OCI-LY3 (cell line): ENCODE results near the gene CDH23.

Experiments used
- H2AFZ ChIP-seq: fragments of 200-600, 300-600 bp; shearing (Covaris generic); 2 replicates; pipeline ENCODE4 v1.6.0; 2014; ENCODE audit warnings: antibody characterized with exemption, low read depth, low read length
- H3K27ac ChIP-seq: fragments of 200-600, 300-600 bp; sonication (generic); 2 replicates; pipeline ENCODE4 v1.5.1; 2014; ENCODE audit warnings: mild to moderate bottlenecking, low read length, moderate library complexity, mixed read lengths
- H3K27me3 ChIP-seq: fragments of 200-600, 300-600 bp; sonication (generic); 2 replicates; pipeline ENCODE4 v1.6.1; 2014; ENCODE audit warnings: low read depth, low read length, mixed read lengths
- H3K36me3 ChIP-seq: fragments of 200-600, 300-600 bp; sonication (generic); replicated peaks from 2 replicates; pipeline ENCODE3; 2014; ENCODE audit warnings: low read depth, low read length, mixed read lengths
- H3K4me1 ChIP-seq: fragments of 300-600, 200-600 bp; sonication (generic); 2 replicates; pipeline ENCODE4 v1.6.1; 2014; ENCODE audit warnings: low read length, mixed read lengths
- H3K4me2 ChIP-seq: fragments of 200-600, 300-600 bp; sonication (generic); 2 replicates; pipeline ENCODE4 v1.6.1; 2014; ENCODE audit warnings: low read length, mixed read lengths
- H3K4me3 ChIP-seq: fragments of 300-600, 200-600 bp; sonication (generic); 2 replicates; pipeline ENCODE4 v1.5.1; 2014; ENCODE audit warnings: antibody characterized with exemption, mild to moderate bottlenecking, low read length, moderate library complexity
- H3K79me2 ChIP-seq: fragments of 300-600, 200-600 bp; shearing (Covaris generic); 2 replicates; pipeline ENCODE4 v1.6.1; 2014; ENCODE audit warnings: mild to moderate bottlenecking, low read length, mixed read lengths
- H3K9ac ChIP-seq: fragments of 300-600, 200-600 bp; shearing (Covaris generic); 2 replicates; pipeline ENCODE4 v1.6.0; 2014; ENCODE audit warnings: mild to moderate bottlenecking, low read length, moderate library complexity
- H3K9me3 ChIP-seq: fragments of 200-600, 300-600 bp; shearing (Covaris generic); 2 replicates; pipeline ENCODE4 v1.6.1; 2014; ENCODE audit warnings: low read length, mixed read lengths; ENCODE audit not compliant: insufficient read depth
- H4K20me1 ChIP-seq: fragments of 200-600, 300-600 bp; sonication (generic); 2 replicates; pipeline ENCODE4 v1.6.1; 2016; ENCODE audit warnings: low read length, mixed read lengths; ENCODE audit not compliant: insufficient read depth
- CTCF ChIP-seq: fragments of 200-600, 300-600 bp; sonication (generic); IDR thresholded peaks from 2 replicates; pipeline ENCODE4 v1.5.1; 2014; ENCODE audit warnings: antibody characterized with exemption, low read length, low read depth
- EZH2phosphoT487 ChIP-seq: fragments of 200-600 bp; shearing (Covaris generic); IDR thresholded peaks from 2 replicates; pipeline ENCODE4 v1.6.1; 2018; ENCODE audit warnings: antibody characterized with exemption, mixed run types, low read depth

The CDH23 gene

DNA sequence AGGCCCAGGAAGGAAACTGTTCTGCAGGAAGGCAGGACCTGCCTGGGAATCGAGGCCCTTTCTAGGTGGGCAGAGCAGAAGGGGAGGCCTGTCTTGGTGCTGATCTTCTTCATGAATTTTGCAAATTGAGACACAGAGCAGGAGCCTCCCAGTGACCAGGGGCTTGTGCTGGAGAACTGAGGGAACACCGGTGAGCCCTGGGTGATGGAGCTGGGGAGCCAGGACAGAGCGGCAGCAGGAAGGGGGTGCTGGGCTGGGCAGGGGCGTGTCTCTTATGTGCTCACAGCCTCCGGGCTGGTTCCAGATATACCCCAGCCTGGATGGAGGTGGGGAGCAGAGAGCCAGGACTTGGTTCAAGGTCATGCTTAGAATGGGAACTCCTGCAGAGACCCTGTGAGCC is 182.9 kb downstream of the CDH23 start:
- Histone ChIP-seq H3K4me2 (no peak overlapping the region), H2AFZ (no peak overlapping the region), H3K27me3 (no peaks in the 10 kb centered on the region), H3K79me2 (no peaks in the 10 kb centered on the region), H3K36me3 (no peaks in the 10 kb centered on the region), H3K9me3 (no peaks in the 10 kb centered on the region), H3K4me1 (no peaks in the 10 kb centered on the region), H3K27ac (no peak overlapping the region), H3K4me3 (no peak overlapping the region), H4K20me1 (no peaks in the 10 kb centered on the region), H3K9ac (no peak overlapping the region)
- TF ChIP-seq EZH2phosphoT487 (no peak), CTCF (no peak)

- Histone ChIP-seq H3K36me3 (no peaks in the 10 kb centered on the region), H3K4me1 (no peaks in the 10 kb centered on the region), H3K27ac (no peak overlapping the region), H4K20me1 (no peaks in the 10 kb centered on the region), H3K27me3 (no peaks in the 10 kb centered on the region), H3K4me2 (no peak overlapping the region), H3K9ac (no peak overlapping the region), H3K9me3 (no peaks in the 10 kb centered on the region), H2AFZ (no peak overlapping the region), H3K4me3 (no peak overlapping the region), H3K79me2 (no peaks in the 10 kb centered on the region)
- no peak for TF ChIP-seq CTCF
- no peak for TF ChIP-seq EZH2phosphoT487
Measured at GRCh38 chr10:71580415-71580814, 183.7 kb downstream of the CDH23 start.

- H3K4me1 ChIP-seq, result no peaks in the 10 kb centered on the region
- H3K27me3 ChIP-seq, result no peaks in the 10 kb centered on the region
- H3K9ac ChIP-seq, result no peak overlapping the region
- H3K36me3 ChIP-seq, result no peaks in the 10 kb centered on the region
- no peak overlapping the region for H2AFZ ChIP-seq
- no peaks in the 10 kb centered on the region for H3K79me2 ChIP-seq
- TF ChIP-seq EZH2phosphoT487, result no peak
- no peak for TF ChIP-seq CTCF
- H3K27ac ChIP-seq, result no peak overlapping the region
- no peaks in the 10 kb centered on the region for H3K9me3 ChIP-seq
- H3K4me3 ChIP-seq, result no peak overlapping the region
- H3K4me2 ChIP-seq, result no peak overlapping the region
- no peaks in the 10 kb centered on the region for H4K20me1 ChIP-seq
Measured at GRCh38 chr10:71580926-71581325, 184.2 kb downstream of the CDH23 start.

- Histone ChIP-seq H3K36me3 (no peaks in the 10 kb centered on the region), H3K27ac (no peak overlapping the region), H3K9me3 (no peaks in the 10 kb centered on the region), H3K4me2 (no peak overlapping the region), H3K27me3 (no peaks in the 10 kb centered on the region), H3K4me1 (no peaks in the 10 kb centered on the region), H3K79me2 (no peaks in the 10 kb centered on the region), H3K4me3 (no peak overlapping the region), H2AFZ (no peak overlapping the region), H4K20me1 (no peaks in the 10 kb centered on the region), H3K9ac (no peak overlapping the region)
- no peak for TF ChIP-seq CTCF
- no peak for TF ChIP-seq EZH2phosphoT487
Measured at GRCh38 chr10:71581376-71581775, 184.7 kb downstream of the CDH23 start.
